ENCODE measurements around the gene FAN1.

FAN1 gene

GRCh38 chr15:30962079-30962478 is 58.4 kb downstream of the FAN1 start:
- DNase-seq = no peak

- no peak for DNase-seq
Observed at GRCh38 chr15:30962659-30963058, 58.9 kb downstream of the FAN1 start.

DNA sequence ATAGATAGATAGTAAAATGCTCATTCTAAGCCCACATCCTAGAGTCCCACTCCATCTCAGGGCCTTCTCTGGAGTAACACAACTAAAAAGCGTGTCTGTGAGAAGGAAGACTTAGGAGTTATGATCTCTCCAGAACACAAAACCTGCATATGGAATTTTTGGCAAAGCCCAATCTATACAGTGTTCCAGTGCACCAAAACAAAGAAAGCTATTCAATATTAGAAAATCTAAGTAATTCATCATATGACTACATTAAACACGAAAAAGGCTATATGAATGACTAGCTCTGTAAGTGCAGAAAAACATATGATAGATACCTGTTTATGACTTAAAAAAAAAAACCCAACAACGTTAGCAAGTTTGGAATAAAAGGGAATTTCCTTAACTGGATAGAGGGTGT is 60.0 kb downstream of the FAN1 start:
- no peak for DNase-seq

DNA sequence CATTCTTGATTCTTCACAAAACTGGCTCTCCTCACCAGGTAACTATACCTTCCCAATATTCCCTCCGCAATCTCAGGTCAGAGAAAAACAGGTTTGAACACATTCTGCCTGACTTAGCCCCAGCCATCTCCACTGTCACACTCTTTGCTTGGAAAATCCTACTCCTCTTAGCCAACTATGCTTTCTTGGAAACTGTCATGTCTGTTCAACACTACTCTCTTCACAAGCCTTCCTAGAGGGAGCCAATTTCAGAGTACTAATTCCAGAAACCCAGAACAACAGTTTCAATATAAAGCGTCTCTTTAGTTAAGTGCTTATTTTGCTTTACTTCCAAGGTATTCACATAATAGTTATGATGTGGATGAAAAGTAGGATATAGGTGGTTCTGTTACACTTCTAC is 66.0 kb downstream of the FAN1 start:
- no peak for DNase-seq

- DNase-seq = no peak
Observed at GRCh38 chr15:30973379-30973778, 69.7 kb downstream of the FAN1 start.

GRCh38 chr15:30974112-30974511 is 70.4 kb downstream of the FAN1 start:
- DNase-seq = no peak

GRCh38 chr15:30978328-30978727 is 74.6 kb downstream of the FAN1 start:
- no peak for DNase-seq

DNA sequence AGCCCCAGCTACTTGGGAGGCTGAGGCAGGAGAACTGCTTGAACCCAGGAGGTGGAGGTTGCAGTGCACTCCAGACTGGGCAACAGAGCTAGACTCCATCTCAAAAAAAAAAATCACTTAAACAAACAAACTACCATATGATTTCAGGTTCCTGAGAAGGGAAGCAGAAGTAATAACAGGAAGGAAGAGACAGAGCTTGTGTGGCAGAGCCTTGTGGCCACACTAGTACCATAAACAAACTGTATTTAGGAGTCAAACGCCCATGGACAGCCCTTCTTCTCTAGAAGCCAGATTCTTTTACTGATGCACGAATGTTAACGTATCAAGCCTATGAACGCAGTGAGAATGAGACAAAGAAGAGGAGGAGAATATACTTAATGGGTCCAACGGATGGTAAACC is 75.7 kb downstream of the FAN1 start:
- DNase-seq = no peak

DNA sequence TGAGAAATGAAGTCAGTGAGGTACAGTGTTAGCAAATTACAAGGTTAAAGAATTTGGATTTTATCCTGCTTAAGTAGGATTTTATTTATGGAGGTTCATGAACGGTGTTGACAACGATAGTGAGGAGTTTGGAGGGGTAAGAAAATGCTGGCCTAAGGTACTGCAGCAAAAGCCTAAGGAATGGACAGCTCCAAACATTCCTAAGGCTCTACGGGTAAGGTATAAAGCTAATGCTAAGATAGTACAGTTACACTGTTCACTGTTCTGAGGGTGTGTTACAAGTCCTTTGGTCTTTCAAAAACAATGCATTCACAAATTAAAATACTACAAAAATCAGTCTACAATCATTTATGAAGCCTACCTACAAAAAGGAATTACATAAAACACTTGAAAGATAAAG is 80.4 kb downstream of the FAN1 start:
- no peak for DNase-seq

DNA sequence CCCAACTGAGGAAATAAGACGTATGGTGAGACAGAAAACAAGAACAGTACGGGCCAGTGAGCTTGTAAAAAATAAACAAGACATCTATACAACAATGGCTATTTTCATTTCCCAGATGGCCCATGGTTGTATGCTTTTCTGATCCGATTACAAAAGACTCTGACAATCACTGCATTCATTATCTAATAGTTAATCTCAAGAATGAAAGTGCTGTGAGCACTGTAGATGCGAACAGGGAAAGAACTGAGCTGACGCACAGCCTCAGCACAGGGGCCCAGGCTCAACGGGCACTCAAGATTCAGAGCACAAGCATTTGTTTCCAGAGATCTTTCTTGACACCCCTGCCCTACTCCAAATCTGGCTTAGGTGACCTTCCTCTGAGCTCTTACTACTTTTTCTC is 80.8 kb downstream of the FAN1 start:
- no peak for DNase-seq

DNA sequence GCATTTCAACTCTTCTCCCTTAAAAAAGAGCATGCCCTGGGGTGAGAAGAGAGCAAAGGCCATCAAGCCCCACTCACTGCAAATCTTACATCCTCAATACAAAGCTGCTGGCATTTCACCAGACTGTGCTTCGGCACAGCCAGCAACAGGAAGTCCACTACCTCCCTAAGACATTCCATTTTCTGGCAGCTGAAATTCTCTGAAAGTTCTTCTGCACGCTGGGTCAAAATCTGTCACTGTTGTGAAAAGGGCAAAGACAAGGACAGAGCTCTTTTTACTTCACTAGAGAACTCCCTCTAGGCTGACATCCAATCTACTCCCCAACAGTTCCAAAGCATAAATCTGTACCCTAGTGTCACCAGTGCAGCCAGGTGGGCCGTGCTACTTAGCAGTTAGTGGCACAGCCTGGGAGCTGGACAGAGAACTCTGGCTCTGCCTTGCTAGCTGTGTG is 81.4 kb downstream of the FAN1 start:
- DNase-seq = no peak

- no peak for DNase-seq
Observed at GRCh38 chr15:30990036-30990435, 86.3 kb downstream of the FAN1 start.

DNA sequence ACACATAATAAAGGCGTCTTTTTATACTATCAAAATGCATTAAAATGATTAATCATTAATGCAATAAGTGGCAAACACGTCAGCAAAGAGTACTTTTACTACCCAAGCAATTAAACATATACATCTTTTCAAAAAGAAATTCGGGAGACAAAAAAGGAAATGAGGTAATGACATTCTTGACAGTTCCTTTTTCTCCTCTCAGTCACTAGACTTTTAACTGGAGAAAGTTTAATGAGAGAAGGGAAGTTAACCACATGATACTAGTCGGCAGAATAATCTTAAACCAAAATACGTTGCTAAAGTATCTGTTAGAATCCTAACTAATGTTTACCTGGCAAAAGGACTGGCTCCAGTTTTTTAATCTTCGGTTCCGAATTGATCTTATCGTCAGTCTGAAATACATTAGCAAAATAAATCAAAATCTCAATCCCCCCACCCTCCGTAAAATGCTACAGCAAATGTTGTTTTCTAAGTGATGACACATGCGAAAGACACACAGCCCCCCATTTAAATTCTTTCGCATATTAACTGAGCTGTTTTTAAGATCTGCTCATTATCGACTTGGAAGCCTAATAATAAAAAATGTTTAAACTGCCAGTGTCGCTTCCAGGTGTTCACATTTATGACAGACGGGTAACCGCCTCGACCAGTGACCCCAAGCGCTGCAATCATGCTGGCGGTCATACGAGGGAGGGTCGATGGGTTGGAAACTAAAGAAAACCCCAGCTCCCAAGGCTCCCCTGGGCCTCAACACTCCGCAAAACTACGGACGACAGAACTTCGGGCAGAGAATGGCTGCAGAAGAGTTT is 86.9 kb downstream of the FAN1 start:
- no peak for DNase-seq

GRCh38 chr15:30991255-30992235 is 87.8 kb downstream of the FAN1 start, which contains the start of gene MTMR10:
MTMR10 (minus strand) TSS chr15:30991628; CDS start chr15:30991506, 122 bp downstream.
- peak; percentile 73 for DNase-seq

- no peak for DNase-seq
Observed at GRCh38 chr15:30992249-30992864, 88.6 kb downstream of the FAN1 start.

Measured in activated naive CD4-positive, alpha-beta T cell treated with anti-CD3 and anti-CD28 coated beads, Interleukin-2, amount 50 U/mL, for 16 hours (primary cell).